Stimulated activated CD4-positive, alpha-beta T cell treated with anti-CD3 and anti-CD28 coated beads, Interleukin-4, amount 100 ng/mL, for 24 hours (primary cell): ENCODE data around the gene TMEM259.
"Not testable (repeated sequence)": the region's sequence is repeated elsewhere in the genome, so short reads cannot be mapped to it uniquely, and the experiment has no call there.

Experiments
- DNase-seq: peaks from one replicate; pipeline ENCODE4 v3.0.0-alpha.2; 2020

The TMEM259 gene

GRCh38 chr19:1038978-1039645 lies 18.2 kb upstream of the TMEM259 start:
- DNase-seq: no peak

GRCh38 chr19:1037621-1038064 lies 16.7 kb upstream of the TMEM259 start:
- no peak for DNase-seq

- DNase-seq: no peak
Observed at GRCh38 chr19:1035998-1036621, 15.2 kb upstream of the TMEM259 start.

- no peak for DNase-seq
Observed at GRCh38 chr19:1032264-1032867, 11.4 kb upstream of the TMEM259 start.

- DNase-seq: peak; percentile 43
Observed at GRCh38 chr19:1028062-1028926, 7.4 kb upstream of the TMEM259 start.

GRCh38 chr19:1027650-1028061 lies 6.7 kb upstream of the TMEM259 start:
- no peak for DNase-seq

GRCh38 chr19:1026783-1027649 lies 6.1 kb upstream of the TMEM259 start:
- peak; percentile 34 for DNase-seq

- DNase-seq: peak; percentile 73
Observed at GRCh38 chr19:1025960-1026782, 5.2 kb upstream of the TMEM259 start, which contains the start of gene CNN2. Gene CNN2 (plus strand): TSS chr19:1026608. CDS start chr19:1026662, 54 bp downstream.

- not testable (repeated sequence) for DNase-seq
Observed at GRCh38 chr19:1025080-1025479, 4.2 kb upstream of the TMEM259 start.

- DNase-seq: not testable (repeated sequence)
Observed at GRCh38 chr19:1023883-1024188, 2.9 kb upstream of the TMEM259 start.

GRCh38 chr19:1019980-1020867 lies 699 bp downstream of the TMEM259 start:
- peak; percentile 37 for DNase-seq

- DNase-seq: no peak
Observed at GRCh38 chr19:1019616-1019961, 1.3 kb downstream of the TMEM259 start.

- no peak for DNase-seq
Observed at GRCh38 chr19:1018932-1019615, 1.8 kb downstream of the TMEM259 start.

GRCh38 chr19:1018393-1018792 lies 2.5 kb downstream of the TMEM259 start:
- no peak for DNase-seq

GRCh38 chr19:1017906-1018305 lies 3.0 kb downstream of the TMEM259 start:
- no peak for DNase-seq

GRCh38 chr19:1017115-1017905 lies 3.6 kb downstream of the TMEM259 start:
- DNase-seq: no peak

- no peak for DNase-seq
Observed at GRCh38 chr19:1016647-1017114, 4.2 kb downstream of the TMEM259 start.

GRCh38 chr19:1015782-1016646 lies 4.9 kb downstream of the TMEM259 start:
- DNase-seq: no peak
